Measurements from ENCODE around the gene TBX15.

TBX15 gene

DNA sequence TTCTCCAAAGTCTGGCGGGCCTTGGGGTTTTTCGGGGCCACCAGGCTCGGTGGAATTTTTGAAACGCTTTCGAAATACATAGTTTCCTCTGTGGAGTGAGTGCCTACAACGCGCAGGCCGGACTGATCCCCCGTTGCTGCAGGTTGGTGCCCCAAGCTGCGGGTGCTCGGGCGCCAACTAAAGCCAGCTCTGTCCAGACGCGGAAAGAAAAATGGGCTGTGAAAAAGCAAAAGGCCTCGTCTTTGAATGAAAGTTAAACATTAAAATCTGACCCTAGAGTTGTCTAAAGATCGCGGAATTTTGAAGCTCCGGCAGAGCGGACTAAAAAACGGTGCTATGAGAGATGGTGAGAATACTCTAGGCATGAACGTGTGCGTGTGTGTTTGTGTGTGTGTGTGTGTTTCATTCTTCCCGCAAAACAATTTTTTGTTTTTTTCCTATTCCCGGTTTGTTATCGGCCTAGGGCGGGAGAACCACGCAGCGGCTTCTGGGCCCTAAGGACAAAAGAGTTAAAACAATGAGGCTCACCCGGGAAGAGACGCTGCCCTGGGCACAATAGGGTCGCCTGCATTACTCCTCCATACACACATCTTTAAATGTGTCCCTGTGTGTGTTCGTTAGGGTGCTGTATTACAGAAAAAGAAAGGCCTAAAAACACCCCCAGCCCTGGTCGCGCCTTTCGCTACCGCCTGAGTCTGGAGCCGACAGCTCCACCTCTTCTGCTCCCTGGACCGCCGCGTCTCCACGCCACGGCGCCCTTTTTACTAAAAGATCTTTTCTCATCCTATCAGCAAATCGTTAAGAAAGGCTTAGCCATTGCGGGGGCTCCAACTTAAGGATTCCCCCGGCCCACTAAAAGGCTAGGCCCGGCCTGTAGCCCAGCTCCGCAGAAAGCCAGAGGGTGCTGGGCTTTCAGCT, 3.2 kb downstream of the TBX15 start:
- no peak for DNase-seq

DNA sequence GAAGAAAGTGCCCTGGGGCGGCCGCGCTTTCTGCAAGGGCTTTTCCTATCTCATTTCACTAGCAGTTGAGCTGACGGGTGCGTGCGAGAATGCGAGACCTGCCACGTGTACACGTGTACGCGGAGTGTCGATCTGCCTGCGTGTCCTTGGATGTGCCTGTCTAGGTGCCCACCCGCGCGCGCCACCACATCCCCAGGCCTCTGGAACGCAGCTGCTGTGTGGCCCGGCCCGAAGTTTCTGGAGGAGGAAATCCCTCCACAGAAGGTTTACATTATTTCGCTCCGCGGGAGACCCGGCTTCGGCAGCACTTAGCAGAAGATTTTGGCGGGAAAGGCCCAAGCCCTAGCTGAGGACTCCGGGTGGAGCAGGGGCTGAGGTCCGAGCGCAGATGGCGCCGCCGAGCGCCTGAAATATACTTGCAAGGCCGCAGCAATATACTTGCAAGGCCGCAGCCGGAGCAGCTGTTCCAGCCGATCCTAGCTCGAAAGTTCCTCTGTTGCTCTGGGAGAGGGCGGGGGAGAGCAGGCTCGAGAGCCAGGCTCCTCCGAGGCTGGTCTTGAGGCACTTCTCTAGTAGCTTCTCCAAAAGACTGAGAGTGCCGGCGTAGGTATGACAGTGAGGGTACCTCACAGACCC, 3.9 kb downstream of the TBX15 start:
- DNase-seq: no peak

DNA sequence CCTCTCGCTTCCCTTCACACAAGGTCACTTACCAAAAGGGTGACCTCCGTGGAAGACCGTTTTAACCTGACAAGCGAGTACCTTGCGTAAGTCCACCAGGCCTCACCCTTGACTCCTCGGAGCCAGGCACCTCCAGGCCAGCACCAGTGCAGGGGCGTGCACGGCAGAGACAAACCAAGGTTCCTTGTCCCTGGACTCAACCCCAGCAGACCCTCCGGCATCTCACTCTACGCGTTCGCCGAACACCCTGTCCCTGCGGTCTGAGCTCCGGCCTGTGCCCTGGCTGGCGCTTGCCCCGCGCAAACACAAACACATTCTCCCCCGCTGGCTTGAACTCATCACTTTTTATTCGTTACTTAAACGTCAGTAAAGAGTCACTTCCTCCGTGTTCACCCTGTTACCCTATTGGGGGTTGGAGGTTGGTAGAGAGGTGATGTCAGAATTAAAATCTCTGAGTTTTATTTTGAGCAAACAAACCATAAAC, 4.5 kb downstream of the TBX15 start:
- no peak for DNase-seq

DNA sequence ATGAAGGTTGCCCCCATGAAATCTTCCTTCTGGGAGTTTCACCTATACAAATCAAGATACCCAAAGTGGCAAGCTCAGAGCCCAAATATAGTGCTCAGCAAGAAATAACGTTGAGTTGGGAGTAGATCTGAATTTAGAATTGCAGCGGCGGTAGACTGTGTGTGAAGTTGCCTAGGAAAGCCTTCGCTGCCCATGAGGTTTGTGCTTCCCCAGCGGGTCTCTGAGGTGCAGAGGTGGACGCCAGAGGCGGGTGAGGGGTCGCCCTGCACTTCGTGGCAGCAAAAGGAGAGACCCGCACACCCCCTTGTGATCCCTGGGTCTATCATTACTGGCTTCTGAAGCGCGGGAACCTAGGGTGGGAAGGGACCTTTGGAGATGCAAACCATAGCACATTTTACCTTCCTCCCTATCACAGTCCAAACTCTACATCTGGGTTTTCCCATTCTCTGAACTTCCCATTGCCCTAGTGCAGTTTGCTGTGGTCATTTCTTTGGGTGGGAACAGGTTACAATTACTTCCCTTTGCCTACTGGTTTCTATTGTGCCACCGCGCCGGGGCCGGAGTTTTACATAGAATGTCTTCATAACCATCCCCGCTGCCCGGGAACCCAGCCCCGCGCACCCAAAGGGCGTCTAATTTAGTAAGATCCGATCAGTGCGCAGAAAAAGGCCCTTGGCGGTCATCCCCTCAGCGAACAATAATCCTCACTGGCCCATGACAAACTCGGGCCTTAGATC, 5.2 kb downstream of the TBX15 start:
- no peak for DNase-seq

DNA sequence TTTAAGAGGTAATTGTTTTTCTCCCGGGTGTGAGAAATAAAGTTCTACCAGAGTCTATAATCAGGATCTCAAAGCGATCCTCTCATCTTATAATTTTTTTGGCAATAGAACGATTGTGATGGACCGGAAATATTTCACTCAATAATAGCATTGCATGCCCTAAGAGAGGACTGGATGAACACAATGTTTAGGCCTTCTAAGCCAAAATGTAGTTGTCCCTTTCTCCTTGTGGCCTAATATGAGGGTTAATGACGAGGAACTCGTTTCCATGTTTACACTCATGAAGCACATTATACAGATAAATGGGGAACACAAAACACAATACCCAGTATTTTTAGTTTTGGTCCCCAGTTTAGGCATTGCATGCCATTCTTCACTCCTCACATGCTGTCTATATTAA, 5.9 kb downstream of the TBX15 start:
- DNase-seq: no peak

DNA sequence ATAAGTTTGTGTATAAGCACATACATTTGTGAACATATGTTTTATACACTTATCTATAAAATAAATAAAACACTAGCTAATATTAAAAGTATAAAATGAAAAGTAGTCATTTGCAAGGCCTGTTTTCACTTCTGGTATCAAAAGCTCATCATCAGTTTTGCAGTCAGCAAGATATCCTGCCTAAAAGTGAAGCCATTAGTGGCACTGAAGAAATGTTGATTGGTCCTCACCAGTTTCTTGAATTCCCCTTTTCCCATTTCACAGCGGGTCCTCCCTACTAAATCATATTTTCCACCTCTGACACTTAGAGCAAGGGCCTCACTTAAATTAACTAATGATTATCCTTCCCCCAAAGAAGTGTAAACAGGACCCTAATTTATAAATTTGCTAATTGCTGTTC, 6.7 kb downstream of the TBX15 start:
- no peak for DNase-seq

DNA sequence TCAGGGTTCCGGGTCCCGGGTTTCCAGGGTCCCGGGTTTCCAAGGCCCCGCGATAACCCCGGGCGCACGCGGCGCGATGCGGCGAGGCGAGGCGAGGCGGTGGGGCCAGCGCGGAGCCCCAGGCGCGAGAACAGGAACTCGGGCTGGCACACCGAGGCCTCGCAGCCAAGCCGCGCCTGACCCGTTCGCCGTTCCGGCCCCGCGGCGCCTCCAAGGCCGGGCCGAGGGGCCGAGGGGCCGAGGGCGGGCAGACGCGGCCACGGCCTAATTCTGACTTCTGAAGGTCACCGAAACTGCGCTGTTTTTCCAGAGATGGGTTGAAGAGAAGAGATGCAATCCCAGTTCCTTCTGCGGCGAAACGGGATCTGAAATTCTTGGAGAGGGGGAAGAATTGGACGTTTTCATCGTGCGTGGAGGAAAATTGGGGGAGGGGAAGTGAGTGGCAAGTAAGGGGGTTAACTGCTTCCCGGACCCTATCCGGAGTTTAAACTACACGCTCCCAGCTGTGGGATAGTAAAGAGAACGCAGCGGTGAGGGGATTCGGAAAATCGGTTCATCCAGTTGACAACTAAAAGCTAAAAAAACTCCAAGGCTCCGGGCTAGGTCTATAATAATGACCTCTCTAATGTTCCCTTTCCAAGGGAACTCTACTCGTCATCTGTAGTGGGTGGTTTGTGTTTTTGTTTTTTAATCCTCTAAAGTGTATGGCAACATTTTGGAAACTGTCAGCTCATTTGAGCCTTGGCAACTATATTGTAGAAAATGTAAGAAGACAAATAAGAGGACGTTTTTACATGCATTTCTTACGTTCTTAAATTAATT, 8.2 kb downstream of the TBX15 start:
- DNase-seq: no peak

DNA sequence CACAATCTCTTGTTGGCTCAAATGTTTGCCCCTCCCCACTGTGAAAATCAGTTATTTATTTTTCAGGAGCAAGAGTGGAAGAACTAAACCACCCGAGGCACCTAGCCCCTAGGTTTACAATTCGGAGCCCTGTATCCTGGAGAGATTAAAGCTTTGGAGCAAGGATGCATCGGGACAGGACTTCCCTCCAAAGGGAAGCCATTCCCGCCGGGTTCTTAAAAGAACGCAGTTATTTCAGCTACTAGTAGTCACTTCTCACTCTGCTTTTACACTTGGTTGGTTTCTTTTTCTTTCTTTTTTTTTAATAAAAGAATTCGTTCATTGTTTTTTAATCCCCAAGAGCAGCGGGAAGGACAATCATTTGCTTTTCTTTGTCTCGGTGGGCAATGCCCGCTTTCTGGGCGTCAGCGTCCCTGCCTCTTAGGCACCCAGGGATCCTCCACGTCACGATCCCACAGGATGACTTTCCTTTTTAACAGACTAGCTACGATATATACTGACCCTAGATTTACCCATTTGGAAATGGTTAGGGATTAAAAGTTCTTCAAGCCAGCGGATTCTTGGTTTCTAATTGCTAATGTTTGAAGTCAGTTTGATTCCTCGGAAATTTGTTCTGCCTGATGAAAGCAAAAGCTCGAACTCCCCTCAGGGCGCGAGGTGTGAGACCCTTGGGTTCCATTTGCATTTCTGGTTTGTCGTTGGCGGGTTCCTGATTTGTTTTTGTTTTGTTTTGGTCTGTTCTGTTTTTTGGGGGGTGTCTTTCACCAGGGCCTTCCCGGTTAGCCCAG, 9.0 kb downstream of the TBX15 start:
- no peak for DNase-seq

DNA sequence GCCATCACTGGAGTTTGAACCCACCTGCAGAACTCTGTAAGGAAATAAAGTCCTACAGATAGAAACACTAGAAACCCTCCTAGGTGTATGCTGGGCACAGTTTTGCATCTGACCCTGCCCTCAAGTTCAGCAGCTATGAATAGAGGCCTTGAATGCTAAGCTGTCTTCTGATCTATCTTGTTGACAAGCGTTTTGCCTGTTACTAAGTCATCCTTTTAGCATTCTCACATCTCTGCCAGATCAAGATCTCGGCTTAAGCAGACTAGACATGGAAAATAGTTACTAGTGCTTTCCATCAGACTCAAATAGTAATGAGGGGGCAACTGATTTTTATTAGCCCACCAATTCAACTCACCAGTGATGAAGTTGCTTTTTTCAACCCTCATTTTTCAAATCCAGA, 10.5 kb downstream of the TBX15 start:
- no peak for DNase-seq

DNA sequence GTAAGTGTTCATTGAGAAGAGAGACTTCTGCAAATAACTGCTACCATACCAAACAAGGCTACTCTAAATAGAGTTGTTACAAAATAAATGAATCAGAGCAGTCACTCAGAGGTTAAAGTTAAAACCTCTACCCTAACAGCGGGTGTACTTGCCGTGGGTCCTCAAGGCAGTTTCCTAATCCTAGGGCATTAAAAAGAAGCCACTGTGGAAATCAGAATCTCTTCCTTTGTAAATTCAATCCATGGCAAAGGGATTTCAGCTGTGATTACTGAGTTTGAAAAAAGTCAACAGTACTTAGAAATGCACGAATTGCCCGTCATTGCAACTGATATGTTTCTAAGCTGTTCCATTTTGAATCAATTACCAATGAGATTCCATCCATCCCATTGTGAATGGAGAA, 13.5 kb downstream of the TBX15 start:
- no peak for DNase-seq

DNA sequence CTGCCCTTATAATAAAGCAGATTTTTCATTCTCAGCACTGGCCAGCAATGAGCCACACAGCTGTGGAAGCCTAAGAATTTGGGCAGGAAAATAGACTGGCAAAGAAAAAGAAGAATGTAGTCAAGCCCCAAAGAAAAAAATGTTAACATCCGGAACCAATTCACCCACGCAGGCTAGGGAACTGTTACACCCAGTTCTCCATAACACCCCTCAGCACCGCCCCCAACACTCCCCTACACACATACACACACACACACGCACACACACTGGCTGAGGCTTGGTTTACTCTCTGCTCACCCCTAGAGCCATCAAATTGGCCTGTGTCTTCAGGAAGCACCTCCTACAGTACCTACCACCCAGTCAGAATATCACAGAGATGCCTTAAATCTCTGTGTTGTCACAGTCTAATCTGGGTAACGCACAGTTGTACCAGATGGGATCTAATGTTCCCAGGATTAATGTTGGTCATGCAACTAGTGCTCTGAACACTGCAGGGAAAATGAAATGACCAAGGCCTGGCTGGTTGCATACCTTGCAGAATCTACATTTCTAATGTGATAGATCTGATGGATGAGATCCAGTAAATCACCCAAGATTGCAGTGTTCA, 14.5 kb downstream of the TBX15 start:
- no peak for DNase-seq

DNA sequence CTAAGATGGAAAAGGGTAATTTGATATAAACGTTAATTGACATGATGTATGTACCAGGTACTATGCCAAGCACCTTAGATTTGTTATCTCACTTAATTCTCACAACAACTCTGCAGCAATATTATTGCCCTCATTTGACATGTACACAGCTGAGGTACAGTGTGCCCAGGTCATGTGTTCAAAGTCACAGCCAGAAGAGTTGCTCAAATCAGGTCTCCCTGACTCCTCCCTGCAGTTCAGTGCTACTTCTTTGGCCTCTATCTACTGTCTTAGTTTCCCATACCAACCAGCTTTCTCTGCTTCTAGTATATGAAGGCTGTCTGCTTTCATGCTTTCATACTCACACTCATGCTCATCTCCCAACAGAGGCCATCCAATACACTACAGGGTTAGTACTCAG, 15.1 kb downstream of the TBX15 start:
- DNase-seq: no peak

DNA sequence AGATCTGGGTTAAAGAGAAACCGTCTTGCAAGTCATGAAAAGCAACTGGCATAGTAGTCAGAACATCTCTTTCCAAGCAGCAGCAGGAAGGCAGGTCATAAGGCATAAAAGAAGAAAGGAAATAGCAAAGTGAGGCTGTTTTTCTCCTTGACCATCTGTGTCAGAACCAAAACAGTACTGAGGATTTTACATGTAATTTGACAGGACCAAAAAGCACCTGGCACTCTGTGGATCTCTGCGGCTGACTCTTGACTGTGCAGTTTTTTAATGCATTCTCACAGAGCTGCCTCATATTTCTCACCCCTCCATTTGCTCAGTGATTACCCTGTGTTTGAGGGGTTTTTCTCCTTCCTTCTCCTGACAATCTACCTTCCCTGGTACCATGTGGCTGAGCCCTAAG, 17.7 kb downstream of the TBX15 start:
- DNase-seq: no peak

DNA sequence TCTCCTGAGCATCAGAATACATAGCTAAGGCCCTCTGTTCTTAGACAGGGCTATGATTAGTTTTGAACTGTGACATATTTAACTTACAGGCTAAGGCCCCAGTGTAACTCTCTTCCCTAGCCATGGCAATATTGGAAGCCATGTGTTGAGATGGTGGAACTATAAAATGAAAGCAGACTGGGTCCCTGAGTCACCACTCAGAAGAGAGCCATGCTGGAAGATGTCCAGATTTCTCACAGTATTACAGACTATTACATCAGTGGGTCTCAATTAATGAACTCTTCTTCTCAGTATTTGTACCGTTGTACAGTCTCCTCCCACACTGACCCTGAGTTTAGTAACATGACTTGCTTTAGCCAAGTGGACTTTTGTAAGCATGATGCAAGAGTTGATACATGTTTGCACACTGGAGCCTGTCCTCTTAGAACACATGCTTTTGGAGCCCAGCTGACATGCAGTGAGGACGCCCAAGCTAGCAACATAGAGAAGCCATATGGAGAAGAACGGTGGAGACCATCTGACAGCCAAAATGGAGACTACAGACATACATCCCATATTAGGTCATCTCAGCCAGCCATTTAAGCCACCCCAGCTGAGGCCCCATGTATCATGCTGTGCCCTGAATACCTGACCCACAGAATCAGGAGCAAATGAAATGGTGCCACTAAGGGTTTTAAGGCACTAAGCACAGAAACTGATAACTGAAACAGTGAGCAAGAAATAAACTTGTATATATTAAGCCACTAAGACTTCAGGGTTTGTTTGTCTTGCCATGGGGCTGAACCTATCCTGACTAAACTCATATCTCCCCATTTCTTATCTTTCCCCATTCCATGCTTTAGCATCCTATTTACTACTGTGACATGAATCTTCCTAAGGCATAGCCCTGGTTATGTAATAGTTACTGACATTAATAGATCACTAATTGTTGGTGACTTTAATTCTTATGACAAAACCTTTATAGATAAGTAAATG, 24.4 kb downstream of the TBX15 start:
- DNase-seq: no peak

DNA sequence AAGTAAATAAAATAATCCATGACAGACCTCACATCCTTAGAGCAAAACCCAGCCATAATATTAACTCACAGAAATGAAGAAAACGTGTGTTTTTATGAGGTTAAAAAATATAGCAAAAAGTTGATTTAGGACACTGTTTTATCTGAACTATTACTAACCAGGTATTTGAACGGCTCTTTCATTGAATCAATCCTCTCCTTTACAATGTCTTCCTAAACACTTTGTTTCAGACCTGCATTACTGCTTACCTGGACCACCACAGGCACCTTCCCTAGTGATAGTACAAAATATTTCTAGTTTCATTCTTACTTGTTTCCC, 25.0 kb downstream of the TBX15 start:
- DNase-seq: no peak

DNA sequence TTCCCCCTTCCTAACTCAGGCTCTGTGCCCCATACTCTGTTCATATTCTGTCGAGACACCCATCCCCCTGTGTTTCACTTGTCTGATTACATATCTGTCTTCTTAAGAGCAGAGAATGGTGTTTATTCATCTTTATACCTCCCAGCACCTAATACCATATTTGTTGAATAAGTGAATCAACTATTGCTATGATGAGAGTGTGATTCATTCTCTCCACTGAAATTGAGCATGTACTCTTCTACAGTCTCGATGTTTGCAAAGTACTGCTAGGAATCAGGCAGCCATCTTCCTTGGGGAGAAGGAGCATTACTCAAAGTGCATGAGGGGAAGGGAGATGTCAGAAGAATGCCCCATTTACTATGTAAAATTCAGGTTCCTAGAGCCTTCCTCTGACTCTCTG, 27.0 kb downstream of the TBX15 start:
- DNase-seq: no peak

DNA sequence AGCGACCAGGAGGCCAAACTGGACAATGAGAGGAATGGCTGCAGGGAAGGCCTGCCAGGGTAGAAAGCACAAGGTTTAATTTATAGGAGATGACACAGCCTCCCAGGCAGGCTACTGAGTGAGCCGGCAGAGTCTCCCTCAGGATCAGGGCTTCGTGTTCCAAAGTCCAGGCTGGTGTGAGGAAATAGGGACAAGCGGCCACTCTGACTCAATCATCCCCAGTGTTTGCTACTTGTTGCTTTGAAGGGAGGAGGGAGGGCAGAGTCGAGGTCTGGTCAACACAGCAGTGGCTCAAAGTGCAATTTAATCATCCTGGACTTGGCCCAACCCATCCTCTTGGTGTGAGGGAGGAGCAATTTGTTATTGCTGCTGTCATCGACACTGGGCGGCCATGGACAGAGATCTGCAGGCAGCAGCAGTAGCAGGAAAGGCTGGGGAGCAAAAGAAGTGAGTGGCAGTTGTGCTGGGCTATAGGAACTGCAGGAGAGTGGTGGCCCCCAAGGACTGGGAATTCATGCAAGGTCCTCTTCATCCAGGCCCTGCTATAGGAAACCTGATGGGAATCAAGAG, 27.5 kb downstream of the TBX15 start:
- DNase-seq: no peak

DNA sequence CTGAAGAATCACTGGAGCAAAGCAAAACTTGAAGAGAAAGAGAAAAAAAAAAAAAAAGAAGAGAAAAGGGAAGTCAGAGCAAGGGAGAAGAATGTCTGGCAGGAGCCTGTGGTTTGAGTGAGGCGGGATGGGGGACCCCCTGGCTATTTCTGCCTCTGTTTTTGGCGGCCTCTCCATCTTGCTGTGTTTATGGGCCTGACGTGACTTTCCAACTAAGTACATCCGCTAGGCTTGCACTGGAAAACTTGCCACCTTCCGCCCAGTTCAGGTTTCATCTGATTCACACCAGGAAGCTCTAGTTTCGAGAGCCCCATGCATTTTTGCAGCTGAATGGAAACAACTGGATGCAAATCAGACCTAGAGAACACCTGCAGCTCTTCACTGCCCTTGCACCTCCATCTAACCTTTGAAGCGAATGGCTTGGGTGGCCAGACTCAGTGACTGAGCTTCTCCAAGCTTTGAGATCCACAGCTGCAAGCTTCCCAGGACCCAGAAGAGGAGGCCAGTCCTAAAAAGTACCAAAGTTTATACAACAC, 28.0 kb downstream of the TBX15 start:
- no peak for DNase-seq

DNA sequence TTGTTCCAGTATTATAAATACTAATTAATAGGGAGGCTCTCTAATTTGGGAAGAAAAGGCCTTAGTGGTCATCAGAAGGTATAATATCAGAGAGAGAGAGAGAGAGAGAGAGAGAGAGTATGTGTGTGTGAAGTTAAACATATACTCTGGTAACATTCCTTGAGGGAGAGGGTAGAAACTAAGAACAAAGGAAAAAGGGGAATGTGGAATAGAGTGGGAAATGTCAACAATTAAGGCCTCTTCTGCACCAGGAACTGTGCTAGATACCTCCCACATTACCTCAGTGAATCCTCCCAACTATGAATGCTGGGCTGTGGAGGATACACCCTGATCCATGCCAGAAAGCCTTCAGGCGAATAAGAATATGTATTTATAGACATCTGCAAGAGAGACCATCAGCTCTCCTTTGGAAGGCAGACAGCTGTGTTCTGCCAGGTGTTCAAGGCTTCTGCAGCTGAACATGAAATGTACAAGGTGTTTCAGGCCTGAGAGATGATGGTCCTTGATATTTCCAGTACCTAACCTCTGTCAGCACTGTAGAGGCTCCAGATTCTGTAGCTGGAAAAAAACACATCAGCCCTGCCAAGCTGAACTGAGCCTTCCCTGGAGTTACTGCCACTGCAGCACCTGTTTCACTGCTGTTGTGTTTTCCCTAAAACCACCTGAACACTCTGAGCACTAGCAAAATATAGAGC, 29.1 kb downstream of the TBX15 start:
- DNase-seq: no peak

Measured in NCI-H1092 (cell line).